NCI-H1092 (cell line): Measurements from ENCODE around the gene CFDP1.

Experiments used
- DNase-seq: peaks from one replicate; lab custom pipeline; 2025; lab: John Stamatoyannopoulos, UW

The CFDP1 gene

GRCh38 chr16:75250809-75251279, 182.5 kb downstream of the CFDP1 start:
- DNase-seq: no peak

DNA sequence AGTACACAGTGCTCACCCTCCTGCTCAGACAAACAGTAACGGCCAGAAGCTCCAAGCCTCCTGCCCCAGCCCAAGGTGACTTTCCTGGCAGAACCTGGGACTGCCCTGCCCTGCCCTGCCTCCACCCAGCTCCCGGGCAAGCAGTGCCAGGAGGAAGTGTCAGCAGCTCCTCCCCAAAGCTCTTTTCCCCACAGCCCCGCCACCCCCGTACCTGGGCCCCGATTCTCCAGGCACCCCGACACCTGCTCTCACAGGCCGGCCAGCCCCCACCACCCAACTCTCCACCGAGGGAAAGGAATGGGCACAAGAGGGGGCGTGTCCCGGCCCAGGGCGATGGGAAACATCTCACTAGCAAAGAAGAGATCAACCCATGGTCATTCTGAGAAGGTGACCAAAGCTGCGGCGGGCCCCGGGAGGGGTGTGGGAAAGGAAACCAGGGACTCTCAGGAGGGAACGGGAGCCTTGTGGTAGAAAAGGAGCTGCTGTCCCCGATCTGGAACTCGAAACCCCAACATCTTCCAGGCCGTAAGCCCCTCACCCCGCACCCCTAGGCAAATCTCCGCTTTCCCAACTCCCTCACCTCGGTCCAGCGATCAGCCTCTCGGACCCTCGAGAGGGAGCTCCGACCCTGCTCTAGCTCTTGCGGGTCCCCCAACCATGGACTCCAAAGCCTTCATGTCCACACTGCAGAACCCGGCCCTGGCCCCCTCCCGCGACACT, 183.1 kb downstream of the CFDP1 start:
- no peak for DNase-seq

DNA sequence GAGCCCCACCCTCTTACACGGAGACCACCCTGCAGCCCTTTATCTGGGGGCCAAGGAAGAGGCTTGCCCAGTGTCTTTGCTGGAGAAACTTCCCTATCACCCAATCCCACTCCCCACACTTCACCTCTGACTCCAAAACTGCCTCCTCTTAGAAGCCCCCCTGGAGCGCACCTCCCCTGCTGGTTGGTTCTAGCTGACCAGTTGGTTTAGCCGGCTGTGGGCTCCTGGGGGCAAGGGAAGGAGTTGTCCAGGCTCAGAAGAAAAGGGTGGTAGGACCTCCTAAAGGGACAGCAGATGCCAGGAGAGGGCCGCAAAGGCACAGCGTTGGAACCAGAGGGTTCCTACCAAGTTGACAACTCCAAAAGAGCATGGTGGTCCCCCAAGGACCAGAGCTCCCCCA, 183.9 kb downstream of the CFDP1 start:
- no peak for DNase-seq

DNA sequence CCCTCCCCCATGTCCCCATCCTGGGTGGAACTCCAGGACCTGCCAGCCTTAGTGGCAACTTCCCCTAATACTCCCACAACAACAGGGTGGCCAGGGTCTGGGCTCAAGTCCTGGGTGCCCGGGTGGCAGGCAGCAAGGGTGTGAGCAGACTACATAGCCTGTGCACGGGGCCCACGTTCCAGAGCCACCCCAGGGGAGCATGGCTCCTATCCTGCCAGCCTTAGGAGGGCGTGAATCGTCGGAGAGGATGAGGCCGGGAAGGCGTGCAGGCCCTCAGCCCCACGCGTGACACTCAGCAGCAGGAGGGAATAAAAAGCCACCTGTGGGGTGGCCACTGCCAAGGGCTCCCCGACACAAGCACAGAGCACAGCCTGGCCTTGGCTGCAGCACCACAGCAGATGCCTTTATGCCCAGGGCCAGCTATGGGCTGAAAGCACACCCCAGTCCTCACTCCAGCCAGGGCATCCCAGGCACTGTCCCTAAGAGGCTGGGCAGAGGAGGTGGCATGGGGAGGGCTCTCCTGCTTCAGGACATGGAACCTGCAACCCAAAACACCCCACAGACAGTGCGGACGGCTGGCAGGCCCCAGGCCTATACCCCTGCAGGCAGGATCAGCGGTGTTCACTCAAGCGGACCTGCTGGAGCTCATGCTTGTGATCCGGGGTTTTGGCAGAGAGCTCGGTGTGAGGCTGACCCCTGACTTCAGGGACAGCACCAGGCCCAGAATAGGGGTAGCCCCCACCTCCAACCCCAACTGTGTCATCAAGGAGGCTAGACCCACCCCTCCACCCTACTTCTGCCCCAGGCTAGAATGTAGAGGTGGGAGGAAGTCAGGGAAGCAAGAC, 184.5 kb downstream of the CFDP1 start:
- no peak for DNase-seq

GRCh38 chr16:75248142-75248535, 185.2 kb downstream of the CFDP1 start:
- DNase-seq: no peak

GRCh38 chr16:75247249-75247648, 186.1 kb downstream of the CFDP1 start:
- DNase-seq: no peak

DNA sequence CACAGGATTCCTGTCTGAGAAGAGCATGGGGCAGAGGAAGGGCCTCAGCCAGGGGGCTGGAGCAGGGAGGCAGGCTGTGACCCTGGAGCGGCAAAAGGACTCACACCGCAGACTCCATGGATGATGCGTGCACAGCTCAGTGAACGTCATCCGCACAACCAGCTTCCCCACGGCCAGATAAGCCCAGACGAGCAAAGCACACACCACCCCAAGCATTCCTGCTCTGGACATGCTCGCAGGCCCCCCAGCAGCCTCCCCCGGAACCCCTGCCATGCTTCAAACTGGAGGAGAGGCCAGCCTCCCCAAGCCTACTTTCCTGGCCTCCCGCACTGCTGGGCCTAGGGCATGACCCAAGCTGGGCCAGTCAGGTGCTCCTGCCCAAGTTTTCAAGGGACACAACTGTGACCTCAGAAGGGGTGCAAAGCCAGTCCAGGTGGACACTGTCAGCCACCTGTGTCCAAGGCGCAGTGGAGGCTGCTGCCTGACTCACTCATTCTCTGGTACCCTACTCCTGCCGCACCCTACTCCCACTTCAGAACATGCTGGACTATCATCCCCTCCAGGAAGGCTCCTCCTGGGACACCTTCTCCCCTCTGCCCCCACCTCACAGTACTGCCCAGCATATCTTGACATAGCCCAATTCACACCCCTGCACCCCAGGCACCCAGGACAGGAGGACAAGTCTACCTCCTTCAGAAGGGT, 186.6 kb downstream of the CFDP1 start:
- DNase-seq: no peak

DNA sequence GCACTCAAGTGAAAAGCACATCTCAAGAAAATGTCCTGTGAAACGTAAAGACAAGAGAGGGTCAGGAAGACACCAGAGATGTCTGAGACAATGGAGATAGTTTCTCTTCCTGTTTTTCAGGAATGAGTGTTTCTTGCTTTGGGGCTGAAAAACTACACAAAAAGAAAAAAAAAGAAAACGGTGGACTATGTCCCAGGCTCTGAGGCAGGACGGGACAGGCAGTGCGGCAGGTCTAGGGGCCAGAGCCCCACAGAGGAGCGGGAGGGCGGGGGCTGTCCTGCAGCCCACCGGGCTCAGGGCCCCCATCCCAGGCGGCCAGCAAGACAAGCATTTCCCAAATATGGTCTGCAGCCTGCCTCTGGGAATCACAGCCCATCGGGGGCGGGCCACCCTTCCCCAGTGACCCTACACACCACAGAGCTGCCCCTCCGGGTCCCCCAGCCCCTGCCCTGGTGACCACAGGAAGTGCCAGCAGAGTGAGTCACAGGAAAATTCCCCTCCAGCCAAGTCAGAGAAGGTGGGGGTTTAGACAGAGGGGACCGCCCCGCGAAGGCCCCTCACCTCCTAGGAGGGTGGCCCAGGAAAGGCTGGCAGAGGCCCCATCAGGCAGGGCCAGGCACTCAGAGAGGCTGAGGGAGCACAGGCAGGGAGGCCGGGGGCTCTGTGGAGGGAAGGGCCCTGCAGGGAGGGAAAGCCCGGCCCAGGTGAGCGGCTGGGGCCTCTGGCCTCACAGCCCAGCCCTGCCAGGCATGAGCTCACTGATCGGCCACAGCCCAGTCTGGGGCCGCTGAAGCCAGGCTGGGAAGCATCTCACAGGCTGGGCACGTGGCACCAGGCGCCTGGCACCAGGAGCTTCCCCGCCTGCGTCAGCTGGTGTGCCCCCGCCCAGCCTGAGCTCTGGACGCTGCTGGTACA, 188.2 kb downstream of the CFDP1 start:
- DNase-seq: no peak

- DNase-seq: no peak
Observed at GRCh38 chr16:75244225-75244809, 189.0 kb downstream of the CFDP1 start.
